ENCODE measurements around the gene KCNT1.

DNA sequence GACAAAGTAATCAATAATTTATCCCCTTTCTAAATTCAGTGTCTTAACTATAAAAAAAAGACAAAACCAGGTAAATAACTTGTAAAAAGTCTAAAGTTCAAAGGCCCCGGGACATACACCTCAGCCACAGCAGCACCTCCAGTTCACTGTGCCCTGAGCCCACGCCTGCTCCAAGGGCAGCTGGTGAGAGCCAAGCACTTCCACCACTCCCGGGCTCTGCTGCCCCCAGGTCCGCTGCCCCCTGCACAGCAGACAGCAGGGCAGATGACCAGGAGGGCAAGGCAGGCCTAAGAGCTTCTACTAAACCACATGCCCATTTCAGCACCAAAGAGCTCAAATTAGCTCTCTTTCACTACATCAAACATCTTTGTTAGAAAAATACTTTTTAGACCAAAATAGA, 113.4 kb downstream of the KCNT1 start:
- TF ChIP-seq, protein P1, sequence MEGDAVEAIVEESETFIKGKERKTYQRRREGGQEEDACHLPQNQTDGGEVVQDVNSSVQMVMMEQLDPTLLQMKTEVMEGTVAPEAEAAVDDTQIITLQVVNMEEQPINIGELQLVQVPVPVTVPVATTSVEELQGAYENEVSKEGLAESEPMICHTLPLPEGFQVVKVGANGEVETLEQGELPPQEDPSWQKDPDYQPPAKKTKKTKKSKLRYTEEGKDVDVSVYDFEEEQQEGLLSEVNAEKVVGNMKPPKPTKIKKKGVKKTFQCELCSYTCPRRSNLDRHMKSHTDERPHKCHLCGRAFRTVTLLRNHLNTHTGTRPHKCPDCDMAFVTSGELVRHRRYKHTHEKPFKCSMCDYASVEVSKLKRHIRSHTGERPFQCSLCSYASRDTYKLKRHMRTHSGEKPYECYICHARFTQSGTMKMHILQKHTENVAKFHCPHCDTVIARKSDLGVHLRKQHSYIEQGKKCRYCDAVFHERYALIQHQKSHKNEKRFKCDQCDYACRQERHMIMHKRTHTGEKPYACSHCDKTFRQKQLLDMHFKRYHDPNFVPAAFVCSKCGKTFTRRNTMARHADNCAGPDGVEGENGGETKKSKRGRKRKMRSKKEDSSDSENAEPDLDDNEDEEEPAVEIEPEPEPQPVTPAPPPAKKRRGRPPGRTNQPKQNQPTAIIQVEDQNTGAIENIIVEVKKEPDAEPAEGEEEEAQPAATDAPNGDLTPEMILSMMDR (IDR thresholded peaks at IDR 0.05; ENCODE audit: low read depth, low read length, poor library complexity, severe bottlenecking), result no peak
- no peak for TF ChIP-seq EZH2phosphoT487 (IDR thresholded peaks at IDR 0.05; ENCODE audit: borderline replicate concordance, low read length)

Data from DOHH2 (cell line).